ENCODE results near the gene DENND11.

- no peak for TF ChIP-seq MAX (IDR thresholded peaks at IDR 0.05)
- no peak for TF ChIP-seq SREBF2 (IDR thresholded peaks at IDR 0.05)
Observed at GRCh38 chr7:141652691-141653090, 49.3 kb downstream of the DENND11 start.

Data from A549 (cell line).